C4-2B (cell line): Measurements from ENCODE around the gene EFCAB6.

ENCODE experiments used
- CTCF ChIP-seq: fragments of 450-650 bp; conservative IDR thresholded peaks from 2 replicates; pipeline ENCODE4 v1.5.1; 2017; ENCODE audit warnings: mild to moderate bottlenecking
- ZFX ChIP-seq: fragments of 450-650 bp; IDR thresholded peaks from 2 replicates; pipeline ENCODE4 v1.6.1; 2017

DNA sequence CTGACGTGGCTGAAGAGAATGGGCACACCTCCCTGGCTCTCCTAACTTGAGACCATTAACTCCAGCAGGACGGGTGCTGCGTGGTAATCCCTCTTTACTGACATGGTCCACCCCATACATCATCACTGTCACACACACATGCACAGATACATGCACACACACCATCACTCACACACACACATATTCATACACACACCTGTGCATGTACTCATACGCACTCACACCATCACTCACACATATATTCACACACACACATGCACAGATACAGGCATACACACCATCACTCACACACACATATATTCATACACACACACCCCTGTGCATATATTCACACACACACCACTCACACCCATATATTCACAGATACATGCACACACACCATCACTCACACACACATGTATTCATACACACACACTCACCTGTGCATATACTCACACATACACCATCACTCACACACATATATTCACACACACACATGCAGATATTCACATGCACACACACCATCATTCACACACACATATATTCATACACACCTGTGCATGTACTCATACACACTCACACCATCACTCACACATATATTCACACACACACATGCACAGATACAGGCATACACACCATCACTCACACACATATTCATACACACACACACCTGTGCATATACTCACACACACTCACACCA lies 74.8 kb downstream of the EFCAB6 start:
- TF ChIP-seq CTCF, result no peak
- TF ChIP-seq ZFX, result no peak
